CD4-positive, alpha-beta memory T cell (primary cell): Measurements from ENCODE around the gene ACD. TPM values are rescaled to one million over a fixed set of nuclear protein-coding genes. Genes with fewer than 3 reads are reported as not detected.
A peak's percentile ranks its signal among the peaks of the same experiment; 100 is the strongest.

Source experiments
- CTCF ChIA-PET: fragments of 350-600 bp; sonication (Branson Sonifier 250); formaldehyde crosslinking; loops from one replicate; lab custom pipeline; 2021; ENCODE audit warnings: inconsistent platforms; ENCODE audit not compliant: partially characterized antibody; lab: Charles Lee
- POLR2A ChIA-PET: fragments of 350-600 bp; sonication (Branson Sonifier 250); formaldehyde crosslinking; loops from one replicate; lab custom pipeline; 2021; ENCODE audit not compliant: partially characterized antibody; lab: Charles Lee
- DNase-seq, 5 donors: peaks; one replicate each; pipeline versions ENCODE4 v3.0.0 to v3.0.0-alpha.2; 2020 to 2022; ENCODE audit warnings: mixed read lengths in 1 of 5
- H3K27ac ChIP-seq: one replicate; pipeline ENCODE4 v1.7.0; 2013; ENCODE audit warnings: low read depth, low read length
- H3K27me3 ChIP-seq: 2 replicates; pipeline ENCODE4 v1.7.0; 2013; ENCODE audit warnings: mild to moderate bottlenecking, low read length, moderate library complexity; ENCODE audit not compliant: insufficient read depth
- H3K36me3 ChIP-seq: 2 replicates; pipeline ENCODE4 v1.7.0; 2013; ENCODE audit warnings: mild to moderate bottlenecking, low read length, moderate library complexity; ENCODE audit not compliant: insufficient read depth
- H3K4me1 ChIP-seq: 2 replicates; pipeline ENCODE4 v1.7.0; 2013; ENCODE audit warnings: mild to moderate bottlenecking, low read length, moderate library complexity; ENCODE audit not compliant: insufficient read depth
- H3K4me3 ChIP-seq, 2 donors: one replicate each; pipeline ENCODE4 v1.7.0; 2013; ENCODE audit warnings: low read length in 2 of 2, mild to moderate bottlenecking in 1 of 2
- H3K9me3 ChIP-seq, 2 donors: one replicate each; pipeline ENCODE4 v1.7.0; 2013; ENCODE audit warnings: low read length in 2 of 2, control low read depth in 1 of 2; ENCODE audit not compliant: control insufficient read depth in 1 of 2
- H3K27ac Mint-ChIP-seq, 7 donors: one replicate each; pipeline ENCODE4 v1.8.0; 2020 to 2021; ENCODE audit warnings: mixed read lengths in 7 of 7, mild to moderate bottlenecking in 6 of 7, inconsistent platforms in 3 of 7, moderate library complexity in 3 of 7
- H3K27me3 Mint-ChIP-seq, 2 donors: one replicate each; pipeline ENCODE4 v1.8.0; 2020 to 2021; ENCODE audit warnings: mixed read lengths in 2 of 2
- H3K36me3 Mint-ChIP-seq, 2 donors: one replicate each; pipeline ENCODE4 v1.8.0; 2020 to 2021; ENCODE audit warnings: mixed read lengths in 2 of 2, inconsistent platforms in 1 of 2, mild to moderate bottlenecking in 1 of 2
- H3K4me1 Mint-ChIP-seq, 4 donors: one replicate each; pipeline ENCODE4 v1.8.0; 2020 to 2021; ENCODE audit warnings: mixed read lengths in 4 of 4, mild to moderate bottlenecking in 1 of 4
- H3K4me3 Mint-ChIP-seq, 8 donors: one replicate each; pipeline ENCODE4 v1.8.0; 2020 to 2021; ENCODE audit warnings: mixed read lengths in 8 of 8, mild to moderate bottlenecking in 7 of 8, moderate library complexity in 6 of 8, inconsistent platforms in 3 of 8
- H3K9me3 Mint-ChIP-seq, 8 donors: one replicate each; pipeline ENCODE4 v1.8.0; 2020 to 2021; ENCODE audit warnings: mixed read lengths in 8 of 8, mild to moderate bottlenecking in 5 of 8, inconsistent platforms in 3 of 8, moderate library complexity in 1 of 8
- intact Hi-C: fragments of 100-400 bp; cut with micrococcal nuclease; formaldehyde crosslinking; loops from one replicate; pipeline ENCODE4 v1.15.1; 2023
- polyA plus RNA-seq, 2 donors: library from polyadenylated mRNA; unstranded; fragments of 300-500 nt; fragmentation: Illumina TruSeq; gene quantifications; one replicate each; pipeline ENCODE4 v1.2.3, GENCODE V29; 2021
- total RNA-seq, 2 experiments: library from RNA; stranded (reverse); gene quantifications; one replicate each; pipeline ENCODE4 v1.2.3, GENCODE V29; 2021

Gene ACD
- total and polyA plus RNA-seq, 4 experiments from 2014 or later: 33.3 to 50.6 (median 49.1) TPM

- Mint-ChIP-seq H3K27me3 (no peaks in the 10 kb centered on the region), H3K4me3 (peak overlapping the region; percentile 82 to 91 (median 88)), H3K4me1 (peaks cover 3 to 33% (median 17%) of the 10 kb centered on the region in 4 donors), H3K27ac (peak overlapping the region; percentile 86 to 94 (median 88)), H3K36me3 (peaks cover 6 to 22% of the 10 kb centered on the region in 2 donors), H3K9me3 (no peaks in the 10 kb centered on the region)
- Histone ChIP-seq H3K4me1 (peaks cover 34% of the 10 kb centered on the region), H3K4me3 (peak overlapping the region; percentile 66 to 75), H3K27ac (peak overlapping the region; percentile 93), H3K27me3 (no peaks in the 10 kb centered on the region), H3K36me3 (peaks cover 32% of the 10 kb centered on the region), H3K9me3 (no peaks in the 10 kb centered on the region)
- intact Hi-C loops: loop anchor here (1.0 to 2.0 kb wide), 3 partner anchors 15 to 125 kb away; partner anchors contain the start of genes ACD and PARD6A
- no peak for DNase-seq
- CTCF ChIA-PET: interaction anchor here (0.6 to 15.0 kb wide), 38 partner anchors 12 to 238 kb away, joined by 3 to 329 read pairs (median 4); partner anchors contain the start of genes ACD, ATP6V0D1, C16orf86 and CTCF
- POLR2A ChIA-PET: interaction anchor here (0.6 to 9.5 kb wide), 22 partner anchors 13 to 360 kb away, joined by 3 to 190 read pairs (median 8); partner anchors contain the start of genes ACD, ATP6V0D1, C16orf86 and CTCF
Measured at GRCh38 chr16:67645397-67646121, 14.5 kb downstream of the ACD start.

- POLR2A ChIA-PET: interaction anchor here (1.3 to 9.5 kb wide), 13 partner anchors 12 to 163 kb away, joined by 4 to 190 read pairs (median 14); partner anchors contain the start of genes ACD, ATP6V0D1, C16orf86 and CTCF
- H3K27me3 Mint-ChIP-seq: no peaks in the 10 kb centered on the region
- H3K27me3 ChIP-seq: no peaks in the 10 kb centered on the region
- no peak overlapping the region for H3K4me3 ChIP-seq
- H3K36me3 Mint-ChIP-seq: peaks cover 3 to 13% of the 10 kb centered on the region in 2 donors
- no peak for DNase-seq
- H3K27ac Mint-ChIP-seq: peak overlapping the region; percentile 67 to 94 (median 89)
- intact Hi-C loops: loop anchor here (1.0 to 2.0 kb wide), 4 partner anchors 17 to 123 kb away; partner anchors contain the start of genes ACD, CTCF and PARD6A
- CTCF ChIA-PET: interaction anchor here (0.7 to 15.0 kb wide), 24 partner anchors 10 to 189 kb away, joined by 3 to 329 read pairs (median 8); partner anchors contain the start of genes ACD, ATP6V0D1, C16orf86 and CTCF
- peaks cover 2 to 28% (median 11%) of the 10 kb centered on the region in 4 donors for H3K4me1 Mint-ChIP-seq
- peak overlapping the region; percentile 51 to 74 (median 68) for H3K4me3 Mint-ChIP-seq
- H3K9me3 Mint-ChIP-seq: no peaks in the 10 kb centered on the region
- H3K9me3 ChIP-seq: no peaks in the 10 kb centered on the region
- H3K27ac ChIP-seq: peak overlapping the region; percentile 93
- peaks cover 34% of the 10 kb centered on the region for H3K4me1 ChIP-seq
- peaks cover 17% of the 10 kb centered on the region for H3K36me3 ChIP-seq
Measured at GRCh38 chr16:67644038-67644437, 16.0 kb downstream of the ACD start.

- Mint-ChIP-seq H3K27ac (peak overlapping the region in 1 of 7 donors; percentile 13), H3K4me1 (peaks cover 2 to 28% (median 11%) of the 10 kb centered on the region in 4 donors), H3K36me3 (peaks cover 18% of the 10 kb centered on the region in 2 donors), H3K27me3 (no peaks in the 10 kb centered on the region), H3K9me3 (no peaks in the 10 kb centered on the region), H3K4me3 (no peak overlapping the region)
- DNase-seq: no peak
- ChIA-PET POLR2A (interaction anchor here (1.0 to 9.5 kb wide), 4 partner anchors 17 to 93 kb away, joined by 3 to 190 read pairs (median 94); partner anchors contain the start of genes ACD, CTCF and PARD6A), CTCF (interaction anchor here (0.5 to 15.0 kb wide), 9 partner anchors 8 to 128 kb away, joined by 3 to 329 read pairs (median 16); partner anchors contain the start of gene CTCF)
- Histone ChIP-seq H3K36me3 (peaks cover 31% of the 10 kb centered on the region), H3K4me1 (peaks cover 30% of the 10 kb centered on the region), H3K4me3 (no peak overlapping the region), H3K27me3 (no peaks in the 10 kb centered on the region), H3K27ac (no peak overlapping the region), H3K9me3 (no peaks in the 10 kb centered on the region)
- intact Hi-C loops: no loop called here
Measured at GRCh38 chr16:67641779-67642708, 18.0 kb downstream of the ACD start.

- POLR2A ChIA-PET: interaction anchor here (1.2 kb wide), 1 partner anchor 90 kb away, joined by 5 read pairs; no protein-coding TSS in a partner anchor
- no peak overlapping the region for H3K4me3 Mint-ChIP-seq
- intact Hi-C loops: no loop called here
Measured at GRCh38 chr16:67637625-67638024, 22.4 kb downstream of the ACD start.

GRCh38 chr16:67636713-67637112 lies 23.3 kb downstream of the ACD start:
- H3K4me1 ChIP-seq: no peaks in the 10 kb centered on the region
- no peak for DNase-seq
- Mint-ChIP-seq H3K9me3 (no peaks in the 10 kb centered on the region), H3K27me3 (no peaks in the 10 kb centered on the region), H3K4me3 (no peak overlapping the region), H3K4me1 (peaks cover 0 to 1% (median 0%) of the 10 kb centered on the region in 4 donors), H3K27ac (peak overlapping the region in 2 of 7 donors; percentile 12 to 64), H3K36me3 (peaks cover 39 to 46% of the 10 kb centered on the region in 2 donors)
- H3K36me3 ChIP-seq: peaks cover 42% of the 10 kb centered on the region
- H3K9me3 ChIP-seq: no peaks in the 10 kb centered on the region
- no peaks in the 10 kb centered on the region for H3K27me3 ChIP-seq
- ChIA-PET POLR2A (no interaction called here), CTCF (no interaction called here)
- intact Hi-C loops: no loop called here
- H3K4me3 ChIP-seq: no peak overlapping the region
- H3K27ac ChIP-seq: no peak overlapping the region

More at GRCh38 chr16:67637625-67638024, 22.4 kb downstream of the ACD start:
- H3K27me3 Mint-ChIP-seq: no peaks in the 10 kb centered on the region
- Histone ChIP-seq H3K4me3 (no peak overlapping the region), H3K9me3 (no peaks in the 10 kb centered on the region), H3K27me3 (no peaks in the 10 kb centered on the region), H3K4me1 (no peaks in the 10 kb centered on the region), H3K27ac (no peak overlapping the region), H3K36me3 (peaks cover 34% of the 10 kb centered on the region)
- CTCF ChIA-PET: interaction anchor here (3.1 kb wide), 1 partner anchor 117 kb away, joined by 14 read pairs; no protein-coding TSS in a partner anchor
- no peak overlapping the region for H3K27ac Mint-ChIP-seq
- H3K9me3 Mint-ChIP-seq: no peaks in the 10 kb centered on the region
- H3K36me3 Mint-ChIP-seq: peaks cover 32 to 39% of the 10 kb centered on the region in 2 donors
- DNase-seq: no peak
- no peaks in the 10 kb centered on the region for H3K4me1 Mint-ChIP-seq

GRCh38 chr16:67632415-67633172 lies 27.5 kb downstream of the ACD start:
- POLR2A ChIA-PET: interaction anchor here (1.5 to 2.3 kb wide), 2 partner anchors 12 to 85 kb away, joined by 6 to 9 read pairs; partner anchors contain the start of gene CARMIL2
- Histone ChIP-seq H3K4me1 (no peaks in the 10 kb centered on the region), H3K27me3 (no peaks in the 10 kb centered on the region), H3K4me3 (no peak overlapping the region), H3K36me3 (peaks cover 50% of the 10 kb centered on the region), H3K27ac (no peak overlapping the region), H3K9me3 (no peaks in the 10 kb centered on the region)
- peak overlapping the region in 2 of 7 donors; percentile 80 to 86 for H3K27ac Mint-ChIP-seq
- H3K4me1 Mint-ChIP-seq: peaks cover 0 to 5% (median 0%) of the 10 kb centered on the region in 4 donors
- intact Hi-C loops: no loop called here
- CTCF ChIA-PET: interaction anchor here (0.7 to 3.6 kb wide), 4 partner anchors 11 to 111 kb away, joined by 3 to 16 read pairs (median 12); partner anchors contain the start of genes CARMIL2 and CTCF
- H3K27me3 Mint-ChIP-seq: no peaks in the 10 kb centered on the region
- H3K9me3 Mint-ChIP-seq: no peaks in the 10 kb centered on the region
- DNase-seq: no peak
- H3K36me3 Mint-ChIP-seq: peaks cover 40 to 61% of the 10 kb centered on the region in 2 donors
- no peak overlapping the region for H3K4me3 Mint-ChIP-seq
